ENCODE measurements around the gene GATAD2A.
"Not testable (repeated sequence)": the region's sequence is repeated elsewhere in the genome, so short reads cannot be mapped to it uniquely, and the experiment has no call there.

GATAD2A gene, protein sequence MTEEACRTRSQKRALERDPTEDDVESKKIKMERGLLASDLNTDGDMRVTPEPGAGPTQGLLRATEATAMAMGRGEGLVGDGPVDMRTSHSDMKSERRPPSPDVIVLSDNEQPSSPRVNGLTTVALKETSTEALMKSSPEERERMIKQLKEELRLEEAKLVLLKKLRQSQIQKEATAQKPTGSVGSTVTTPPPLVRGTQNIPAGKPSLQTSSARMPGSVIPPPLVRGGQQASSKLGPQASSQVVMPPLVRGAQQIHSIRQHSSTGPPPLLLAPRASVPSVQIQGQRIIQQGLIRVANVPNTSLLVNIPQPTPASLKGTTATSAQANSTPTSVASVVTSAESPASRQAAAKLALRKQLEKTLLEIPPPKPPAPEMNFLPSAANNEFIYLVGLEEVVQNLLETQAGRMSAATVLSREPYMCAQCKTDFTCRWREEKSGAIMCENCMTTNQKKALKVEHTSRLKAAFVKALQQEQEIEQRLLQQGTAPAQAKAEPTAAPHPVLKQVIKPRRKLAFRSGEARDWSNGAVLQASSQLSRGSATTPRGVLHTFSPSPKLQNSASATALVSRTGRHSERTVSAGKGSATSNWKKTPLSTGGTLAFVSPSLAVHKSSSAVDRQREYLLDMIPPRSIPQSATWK

DNA sequence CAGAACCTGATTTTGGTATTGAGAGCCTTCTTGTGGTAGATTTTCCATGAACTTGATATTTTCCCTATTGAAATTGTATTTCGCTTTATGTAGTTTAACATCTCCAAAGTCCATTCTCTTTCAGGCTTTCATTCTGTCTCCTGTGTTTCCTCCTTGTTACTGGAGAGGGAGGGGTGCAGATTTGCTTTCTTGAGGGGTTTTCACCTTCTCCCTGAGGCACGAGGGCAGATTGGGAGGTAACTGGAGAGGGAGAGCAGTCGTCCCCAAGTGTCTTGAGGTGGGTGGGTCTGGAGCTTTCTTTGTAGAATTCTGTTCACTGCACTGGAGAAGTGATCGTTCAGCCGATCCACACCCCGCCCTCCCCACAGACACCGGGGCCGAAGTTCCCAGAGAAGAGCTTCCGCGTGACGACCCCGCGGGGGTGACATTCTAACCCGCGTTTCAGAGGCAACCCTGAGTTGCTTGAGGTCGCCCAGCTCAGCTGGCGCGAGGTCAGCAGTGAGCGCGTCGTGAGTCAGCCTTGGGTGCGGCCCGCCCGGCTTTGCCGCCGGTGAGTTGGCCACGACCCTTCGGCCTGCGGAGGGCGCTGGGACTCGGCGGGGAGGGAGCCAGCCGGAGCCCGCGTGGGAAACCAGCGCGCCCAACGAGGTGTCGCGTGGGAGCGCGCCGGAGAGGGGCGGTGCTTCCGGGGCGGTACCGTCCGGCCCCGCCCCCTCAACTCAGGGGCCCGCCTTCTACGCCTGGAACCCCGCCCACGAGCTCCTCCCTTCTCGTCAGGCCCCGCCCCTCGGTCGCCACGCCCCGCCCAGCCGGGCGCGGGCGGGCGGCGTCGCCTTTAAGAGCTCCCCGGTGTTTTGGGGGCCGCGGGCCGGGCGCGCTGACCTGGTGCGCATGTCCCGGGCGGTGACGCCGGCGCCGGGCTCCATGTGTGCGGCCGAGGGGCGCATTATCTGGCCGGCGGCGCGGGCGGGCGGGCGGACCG, at the start of gene GATAD2A:
Gene GATAD2A, plus strand, starts transcription at position 797 of the 982 bp plus-strand sequence. CDS start 59,671 bp downstream, outside the sequence.
- peak; percentile 90 for DNase-seq

DNA sequence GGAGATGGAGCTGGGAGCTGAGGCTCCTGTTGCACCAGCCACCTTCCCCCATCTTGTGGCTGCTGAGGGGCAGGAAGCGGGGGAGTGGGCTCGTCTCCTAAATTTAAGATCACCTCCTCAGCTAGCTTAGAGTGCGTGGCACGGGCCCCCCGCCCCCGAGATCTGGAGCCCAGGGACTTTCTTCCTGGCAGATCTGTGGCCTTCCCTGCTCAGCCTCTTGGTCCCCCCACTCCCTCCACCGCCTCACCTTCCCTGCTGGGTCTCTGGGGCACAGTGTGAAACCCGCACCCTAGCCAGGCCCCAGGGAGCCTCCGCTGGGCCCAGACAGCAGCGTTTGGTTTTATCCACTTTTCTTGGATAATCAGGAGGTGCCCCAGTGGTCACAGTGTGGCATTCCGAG, 49.0 kb upstream of the GATAD2A start:
- no peak for DNase-seq

DNA sequence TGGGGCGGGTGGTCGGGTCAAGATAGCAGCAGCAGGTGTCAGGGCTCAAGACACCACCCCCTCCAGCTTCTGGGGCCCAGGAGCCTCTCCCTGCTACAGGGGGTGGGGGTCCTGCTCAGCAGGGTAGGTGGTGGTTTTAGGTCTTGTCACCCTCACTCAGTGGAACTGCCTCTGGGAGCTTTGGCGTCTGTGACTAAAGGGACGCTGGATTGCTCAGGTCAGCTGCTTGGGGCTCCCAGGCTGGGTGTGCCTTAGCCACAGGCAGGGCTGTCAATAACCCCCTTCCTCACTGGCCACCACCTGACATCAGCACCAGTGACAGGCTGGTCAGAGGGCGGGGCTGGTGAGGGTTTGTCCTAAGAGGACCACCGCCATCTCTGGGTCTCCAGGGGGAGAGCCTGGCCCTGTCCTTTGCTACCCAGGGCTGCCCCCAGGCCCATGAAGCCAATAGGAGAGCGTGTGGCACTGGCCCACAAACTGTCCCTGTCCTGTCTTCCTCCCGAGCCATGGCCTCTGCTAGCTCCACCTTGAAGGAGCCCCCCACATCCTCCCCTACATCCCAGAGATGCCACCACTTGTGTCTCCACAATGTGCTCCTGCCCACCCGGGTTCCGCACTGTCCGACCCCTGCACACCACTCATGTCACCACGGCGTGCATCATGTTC, 48.4 kb upstream of the GATAD2A start:
- no peak for DNase-seq

DNA sequence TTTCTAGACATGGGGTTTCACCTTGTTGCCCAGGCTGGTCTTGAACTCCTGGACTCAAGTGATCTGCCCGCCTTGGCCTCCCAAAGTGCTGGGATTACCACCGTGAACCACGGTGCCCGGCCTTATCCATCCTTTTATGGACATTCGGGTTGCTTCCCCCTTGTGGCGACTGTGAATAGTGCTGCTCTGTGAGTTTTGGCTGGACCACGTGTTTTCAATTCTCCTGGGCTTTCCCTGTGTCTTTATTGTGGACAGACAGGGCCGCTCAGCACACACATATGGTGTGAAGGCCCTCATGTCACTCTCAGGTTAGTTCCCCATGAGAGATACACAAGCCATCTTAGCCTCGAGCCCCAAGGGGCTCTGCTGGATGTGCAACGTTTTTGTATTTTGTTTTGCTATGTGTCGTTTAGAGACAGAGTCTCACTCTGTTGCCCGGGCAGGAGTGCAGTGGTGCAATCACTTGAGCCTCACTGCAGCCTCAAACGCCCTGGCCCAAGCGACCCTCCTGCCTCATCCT, 44.3 kb upstream of the GATAD2A start:
- DNase-seq = peak; percentile 79

DNA sequence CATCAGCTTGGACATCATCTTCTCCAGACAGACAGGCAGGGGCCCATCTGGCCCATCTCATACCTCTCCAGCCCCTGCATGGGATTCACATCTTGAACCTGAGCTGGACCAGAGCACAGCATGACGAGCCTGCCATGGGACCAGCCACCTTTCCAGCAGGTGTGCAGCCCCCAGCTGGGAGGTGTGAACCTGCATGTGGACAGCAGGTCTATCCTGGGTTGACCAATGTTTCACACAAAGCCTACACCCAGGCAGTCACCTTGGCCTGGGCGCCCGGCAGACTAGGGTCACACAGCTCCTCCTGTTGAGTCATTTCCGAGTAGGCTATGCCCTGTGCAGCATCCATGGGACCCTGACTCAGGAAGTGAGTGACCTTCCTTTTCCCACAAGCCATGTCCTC, 43.4 kb upstream of the GATAD2A start:
- DNase-seq = no peak

DNA sequence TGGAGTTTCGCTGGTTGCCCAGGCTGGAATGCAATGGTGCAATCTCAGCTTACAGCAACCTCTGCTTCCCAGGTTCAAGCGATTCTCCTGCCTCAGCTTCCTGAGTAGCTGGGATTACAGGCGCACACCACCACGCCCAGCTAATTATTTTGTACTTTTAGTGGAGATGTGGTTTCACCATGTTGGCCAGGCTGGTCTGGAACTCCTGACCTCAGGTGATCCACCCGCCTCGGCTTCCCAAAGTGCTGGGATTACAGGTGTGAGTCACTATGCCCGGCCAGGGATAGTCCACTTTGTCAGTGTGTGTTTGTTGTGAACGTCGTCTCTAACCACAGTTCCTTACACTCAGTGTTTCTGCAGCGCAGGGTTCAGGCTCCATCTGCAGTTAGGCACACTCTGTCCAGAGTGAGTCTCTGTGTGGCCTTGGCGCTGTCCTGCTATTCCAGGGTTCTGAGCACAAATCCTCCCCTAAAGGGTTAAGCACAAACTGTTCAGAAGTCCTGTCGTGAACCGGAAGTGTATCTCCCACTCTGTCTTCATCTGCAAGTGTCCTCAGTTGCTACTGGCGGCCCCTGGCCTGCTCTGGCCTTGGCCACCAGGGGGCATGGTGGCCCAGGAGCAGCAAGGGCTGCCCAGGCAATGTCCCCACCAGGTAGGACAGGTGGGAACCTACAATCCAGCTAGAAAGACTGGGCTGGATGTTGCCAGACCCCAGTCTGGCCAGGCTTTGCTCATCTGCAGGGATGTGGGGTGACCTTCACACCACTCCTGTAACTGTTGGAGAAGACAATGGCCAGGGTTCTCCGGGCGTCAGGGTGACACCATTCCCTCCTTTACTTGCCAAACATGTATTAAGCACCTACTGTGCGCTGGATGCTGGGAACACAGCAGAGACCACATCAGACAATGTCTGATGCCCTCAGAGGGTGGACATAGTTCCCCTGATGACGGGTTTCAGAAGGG, 38.8 kb upstream of the GATAD2A start:
- DNase-seq = peak; percentile 86

DNA sequence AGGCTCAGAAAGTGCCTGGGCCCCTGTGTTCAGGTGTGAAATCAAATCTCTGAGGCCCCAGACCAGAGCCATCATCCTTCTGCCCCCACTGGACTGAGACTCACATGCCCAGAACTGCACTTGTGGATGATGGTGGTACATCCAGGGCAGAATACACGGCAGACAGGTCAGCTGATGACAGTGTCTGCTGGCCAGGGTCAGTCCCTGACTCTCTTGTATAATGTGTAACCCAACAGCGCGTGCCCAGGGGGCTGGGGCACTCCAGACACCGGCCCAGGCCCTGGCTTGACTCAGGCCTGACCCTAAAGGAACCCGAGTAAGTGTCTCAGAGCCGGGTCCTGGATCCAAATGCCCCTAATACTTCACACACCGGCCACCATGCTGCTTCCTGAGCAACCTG, 37.4 kb upstream of the GATAD2A start:
- no peak for DNase-seq

DNA sequence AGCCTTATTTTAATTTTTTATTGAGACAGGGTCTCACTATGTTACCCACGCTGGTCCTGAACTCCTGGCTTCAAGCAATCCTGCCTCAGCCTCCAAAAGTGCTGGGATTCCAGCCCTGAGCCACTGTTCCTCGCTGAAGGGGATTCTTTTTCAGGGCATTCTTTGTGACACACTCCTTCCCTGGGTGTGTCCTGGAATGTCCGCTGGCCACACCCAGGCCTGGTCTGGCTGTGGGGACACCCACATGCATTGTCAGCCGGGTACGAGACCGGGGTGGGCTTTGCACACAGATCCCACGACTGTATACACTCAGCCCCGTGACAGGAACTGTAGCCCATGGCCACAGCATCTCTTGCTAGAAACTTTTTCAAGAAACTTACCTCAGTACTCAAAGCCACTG, 34.4 kb upstream of the GATAD2A start:
- DNase-seq = no peak

DNA sequence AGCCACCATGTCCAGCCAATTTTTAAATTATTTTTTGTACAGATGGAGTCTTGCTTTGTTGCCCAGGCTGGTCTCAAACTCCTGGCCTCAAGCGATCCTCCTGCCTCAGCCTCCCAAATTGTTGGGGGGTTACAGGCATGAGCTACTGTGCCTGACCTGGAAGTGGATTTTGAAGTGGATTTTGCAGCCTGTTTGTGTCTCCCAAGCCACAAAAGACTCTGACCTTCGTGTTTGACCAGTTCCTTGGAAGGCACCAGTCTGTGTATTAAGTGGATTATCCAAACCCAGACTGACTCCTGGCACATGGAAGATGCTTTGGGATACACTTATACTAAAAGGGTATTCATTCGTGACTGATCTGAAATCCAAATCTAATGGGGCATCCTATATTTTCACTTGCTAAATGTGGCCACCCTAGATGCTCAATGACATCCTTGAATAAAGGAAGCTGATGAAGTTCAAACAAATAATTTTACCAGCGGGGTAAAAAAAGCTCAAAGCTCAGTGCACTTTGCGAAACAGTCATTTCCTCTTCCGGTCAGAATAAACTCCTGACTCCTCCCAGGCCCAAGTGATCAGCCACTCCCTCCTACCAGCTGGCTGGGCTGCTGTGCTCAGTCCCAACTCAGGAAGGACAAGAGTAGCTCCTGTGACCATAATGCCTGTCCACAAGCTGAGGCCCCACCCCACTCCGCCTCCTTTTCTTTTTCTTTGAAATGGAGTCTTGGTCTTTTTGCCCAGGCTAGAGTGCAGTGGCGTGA, 32.6 kb upstream of the GATAD2A start:
- DNase-seq = peak; percentile 62

DNA sequence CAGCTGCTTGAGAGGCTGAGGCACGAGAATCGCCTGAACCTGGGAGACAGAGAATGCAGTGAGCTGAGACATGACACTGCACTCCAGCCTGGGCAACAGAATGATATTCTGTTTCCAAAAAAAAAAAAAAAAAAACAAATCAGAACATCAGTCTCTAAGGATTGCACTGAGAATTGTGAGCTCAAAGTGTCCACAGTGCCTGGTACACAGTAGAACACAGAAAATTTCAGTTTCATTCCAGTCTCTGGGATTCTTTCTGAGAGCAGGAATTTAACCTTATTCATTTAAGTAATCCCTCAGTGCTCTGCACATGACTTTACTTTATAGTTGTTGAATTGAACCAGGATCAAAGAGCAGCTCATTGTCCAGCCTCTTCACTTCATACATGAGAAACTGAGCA, 25.9 kb upstream of the GATAD2A start:
- DNase-seq = no peak

DNA sequence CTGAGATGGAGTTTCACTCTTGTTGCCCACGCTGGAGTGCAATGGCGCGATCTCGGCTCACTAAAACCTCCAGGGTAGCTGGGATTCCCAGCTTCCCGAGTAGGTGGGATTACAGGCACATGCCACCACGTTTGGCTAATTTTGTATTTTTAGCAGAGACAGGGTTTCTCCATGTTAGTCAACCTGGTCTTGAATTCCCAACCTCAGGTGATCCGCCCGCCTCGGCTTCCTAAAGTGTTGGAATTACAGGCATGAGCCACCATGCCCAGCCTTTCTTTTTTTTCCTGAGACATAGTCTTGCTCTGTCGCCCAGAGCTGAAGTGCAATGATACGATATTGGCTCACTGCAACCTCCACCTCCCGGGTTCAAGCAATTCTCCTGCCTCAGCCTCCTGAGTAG, 25.2 kb upstream of the GATAD2A start:
- DNase-seq = not testable (repeated sequence)

DNA sequence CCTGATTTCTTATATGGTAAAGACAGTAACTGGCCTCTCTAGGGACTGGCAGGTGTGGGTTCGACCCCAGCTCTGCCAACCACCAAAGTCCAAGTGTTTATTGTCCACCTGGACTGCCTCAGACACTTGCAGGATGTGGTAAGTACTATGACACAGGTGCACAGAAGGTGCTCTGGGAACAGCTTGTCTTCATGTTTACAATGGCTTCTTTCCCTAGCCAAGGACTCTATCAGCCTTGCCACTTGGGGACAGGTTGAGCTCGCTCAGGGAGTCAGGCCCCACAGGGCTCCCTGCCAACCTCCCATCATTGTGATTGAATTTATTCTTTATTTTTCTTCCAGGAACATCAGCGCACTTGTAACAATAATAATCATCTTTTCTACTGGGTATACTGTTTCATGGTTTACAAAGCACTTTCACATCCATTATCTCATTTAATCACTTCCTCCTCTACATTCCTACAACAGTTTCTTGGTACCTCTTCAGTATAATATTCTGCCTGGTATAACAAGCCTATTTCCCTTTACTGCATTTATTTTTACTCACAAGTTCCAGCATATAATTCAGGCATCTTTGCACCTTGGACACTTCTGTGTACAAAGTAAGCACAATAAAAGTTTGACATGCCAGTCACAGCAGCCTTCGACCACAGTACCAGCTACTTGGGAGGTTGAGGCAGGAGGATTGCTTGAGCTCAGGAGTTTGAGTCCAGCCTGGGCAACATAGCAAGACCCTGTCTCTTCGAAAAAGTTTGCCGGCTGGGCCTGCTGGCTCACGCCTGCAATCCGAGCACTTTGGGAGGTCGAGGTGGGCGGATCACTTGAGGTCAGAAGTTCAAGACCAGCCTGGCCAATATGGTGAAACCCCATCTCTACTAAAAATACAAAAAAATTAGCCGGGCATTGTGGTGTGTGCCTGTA, 24.2 kb upstream of the GATAD2A start:
- no peak for DNase-seq

DNA sequence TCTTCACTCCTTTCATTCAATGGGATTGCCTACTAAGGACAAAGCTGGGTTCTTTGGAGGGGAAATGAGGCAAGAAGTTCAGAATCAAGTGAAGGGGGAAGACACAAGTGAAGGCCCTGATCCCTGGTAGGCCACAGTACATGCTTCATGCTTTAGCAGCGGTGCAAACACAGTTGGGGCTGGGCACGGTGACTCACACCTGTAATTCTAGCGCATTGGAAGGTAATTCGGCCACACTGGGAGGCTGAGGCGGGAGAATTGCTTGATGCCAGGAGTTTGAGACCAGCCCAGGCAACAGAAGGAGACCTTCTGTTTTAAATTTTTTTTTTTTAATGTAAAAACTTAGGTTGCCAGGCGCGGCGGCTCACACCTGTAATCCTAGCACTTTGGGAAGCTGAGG, 23.4 kb upstream of the GATAD2A start:
- no peak for DNase-seq

DNA sequence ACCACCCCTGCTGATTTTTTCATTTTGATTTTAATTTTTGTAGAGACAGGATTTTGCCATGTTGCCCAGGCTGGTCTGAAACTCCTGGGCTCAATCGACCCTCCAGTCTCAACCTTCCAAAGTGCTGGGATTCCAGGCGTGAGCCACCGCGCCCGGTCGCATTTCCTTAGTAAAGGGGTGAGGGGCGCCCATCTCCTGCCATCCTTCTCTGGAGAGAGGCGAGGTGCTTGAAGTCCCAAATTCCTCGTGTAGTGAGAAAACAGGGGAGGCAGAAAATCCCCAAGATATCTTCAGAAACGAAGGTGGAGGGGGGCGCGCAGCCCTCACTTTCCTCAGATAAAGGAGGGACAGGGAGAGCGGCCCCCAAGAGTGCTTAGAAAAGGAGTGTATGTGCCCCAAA, 21.0 kb upstream of the GATAD2A start:
- no peak for DNase-seq

DNA sequence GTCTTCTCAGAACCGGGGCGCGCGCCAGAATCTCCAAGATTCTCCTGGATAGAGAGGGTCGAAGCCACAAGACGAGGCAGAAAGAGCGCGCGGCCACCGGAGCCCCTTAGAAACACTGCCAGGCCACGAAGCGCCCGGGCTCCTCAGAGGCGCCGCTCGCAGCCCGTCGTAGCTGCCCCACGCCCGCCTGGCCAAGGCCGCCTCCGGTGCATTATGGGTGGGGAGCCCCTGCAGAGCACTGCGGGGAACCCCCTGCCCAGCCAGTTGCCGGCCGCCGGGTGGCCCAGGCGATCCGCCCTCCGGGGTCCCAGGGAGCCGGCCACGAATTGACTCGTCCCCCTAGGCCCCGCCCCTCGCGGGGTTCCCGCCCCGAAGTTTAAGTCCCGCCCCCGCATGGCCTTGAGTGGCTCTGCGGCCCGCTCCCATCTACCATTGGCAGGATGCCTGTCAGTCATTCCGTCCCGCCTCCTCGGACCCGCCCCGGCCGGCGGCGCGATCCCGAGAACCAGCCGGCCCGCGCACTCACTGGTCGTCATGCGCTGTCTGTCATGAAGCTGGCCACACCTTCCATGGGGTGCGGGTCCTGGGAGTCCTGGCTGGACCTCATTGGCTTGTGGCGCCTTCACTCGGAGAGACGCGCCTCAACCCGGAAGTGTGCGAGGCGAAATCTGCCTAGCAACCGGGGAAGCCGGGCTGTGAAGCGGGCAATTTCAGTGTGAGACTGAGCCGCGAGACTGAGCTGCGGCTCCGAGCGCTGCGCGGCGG, 20.2 kb upstream of the GATAD2A start:
- DNase-seq = peak; percentile 100

DNA sequence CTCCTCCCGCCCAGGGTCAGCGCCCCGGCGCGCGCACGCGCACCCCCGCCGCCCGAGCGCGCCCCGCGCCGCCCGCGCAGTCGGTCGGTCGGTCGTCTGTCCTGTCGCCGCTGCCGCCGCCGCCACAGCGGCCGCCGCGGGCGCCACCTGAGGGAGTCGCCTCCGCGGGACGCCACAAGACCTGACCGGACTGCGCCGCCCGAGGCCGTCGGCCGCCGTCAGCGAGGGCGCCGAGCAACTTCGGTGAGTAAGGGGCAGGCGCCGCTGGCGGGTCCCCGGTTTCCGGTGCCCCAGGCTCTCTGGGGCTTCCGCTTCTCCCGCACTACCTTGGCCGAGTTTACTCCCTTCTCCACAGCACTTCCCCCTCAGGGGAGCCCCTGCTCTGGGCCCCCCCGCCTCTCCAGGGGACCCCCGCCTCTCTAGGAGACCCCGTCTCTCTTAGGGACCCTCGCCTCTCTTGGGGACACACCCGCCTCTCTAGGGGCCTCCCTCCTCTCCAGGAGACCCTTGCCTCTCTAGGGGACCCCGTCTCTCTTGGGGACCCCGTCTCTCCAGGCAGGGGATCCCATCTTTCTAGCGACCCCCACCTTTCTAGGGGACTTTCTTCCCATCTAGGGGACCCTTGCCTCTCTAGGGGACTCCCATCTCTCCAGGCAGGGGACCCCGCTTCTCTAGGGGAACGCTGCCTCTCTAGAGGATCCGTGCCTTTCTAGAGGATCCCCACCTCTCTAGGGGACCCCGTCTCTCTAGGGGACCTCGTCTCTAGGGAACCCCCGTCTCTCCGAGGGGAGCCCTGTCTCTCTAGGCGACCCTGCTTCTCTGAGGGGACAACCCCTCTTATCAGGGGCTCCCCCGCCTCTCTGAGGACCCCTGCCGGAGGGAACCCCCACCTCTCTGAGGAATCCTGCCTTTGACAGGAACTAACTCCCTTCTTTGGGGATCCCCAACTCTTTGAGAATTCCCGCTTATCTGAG, 19.3 kb upstream of the GATAD2A start:
- DNase-seq = peak; percentile 83

DNA sequence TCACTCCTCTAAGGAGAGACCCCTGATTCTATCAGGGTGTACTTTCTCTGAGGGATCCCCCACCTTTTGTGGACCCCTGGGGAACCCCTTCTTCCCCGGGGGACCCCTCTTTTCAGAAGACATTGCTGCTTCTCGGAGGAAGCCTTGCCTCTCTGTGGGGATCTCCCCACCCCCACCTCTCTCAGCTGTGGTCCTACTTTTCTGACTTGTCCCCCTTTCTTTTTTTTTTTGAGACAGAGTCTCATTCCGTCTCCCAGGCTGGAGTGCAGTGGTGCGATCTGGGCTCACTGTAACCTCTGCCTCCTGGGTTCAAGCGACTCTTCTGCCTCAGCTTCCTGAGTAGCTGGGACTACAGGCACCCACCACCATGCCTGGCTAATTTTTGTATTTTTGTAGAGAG, 18.4 kb upstream of the GATAD2A start:
- DNase-seq = no peak
